ENCODE measurements around the gene PCDHB7.
"Not testable (repeated sequence)": the region's sequence is repeated elsewhere in the genome, so short reads cannot be mapped to it uniquely, and the experiment has no call there.

Gene PCDHB7

GRCh38 chr5:141172381-141173204 lies at the start of gene PCDHB7:
TSS of gene PCDHB7 (plus strand) at chr5:141172644. CDS start at chr5:141172836, 192 bp downstream.
- DNase-seq (ENCODE audit: low read depth in 2 of 2): no peak

DNA sequence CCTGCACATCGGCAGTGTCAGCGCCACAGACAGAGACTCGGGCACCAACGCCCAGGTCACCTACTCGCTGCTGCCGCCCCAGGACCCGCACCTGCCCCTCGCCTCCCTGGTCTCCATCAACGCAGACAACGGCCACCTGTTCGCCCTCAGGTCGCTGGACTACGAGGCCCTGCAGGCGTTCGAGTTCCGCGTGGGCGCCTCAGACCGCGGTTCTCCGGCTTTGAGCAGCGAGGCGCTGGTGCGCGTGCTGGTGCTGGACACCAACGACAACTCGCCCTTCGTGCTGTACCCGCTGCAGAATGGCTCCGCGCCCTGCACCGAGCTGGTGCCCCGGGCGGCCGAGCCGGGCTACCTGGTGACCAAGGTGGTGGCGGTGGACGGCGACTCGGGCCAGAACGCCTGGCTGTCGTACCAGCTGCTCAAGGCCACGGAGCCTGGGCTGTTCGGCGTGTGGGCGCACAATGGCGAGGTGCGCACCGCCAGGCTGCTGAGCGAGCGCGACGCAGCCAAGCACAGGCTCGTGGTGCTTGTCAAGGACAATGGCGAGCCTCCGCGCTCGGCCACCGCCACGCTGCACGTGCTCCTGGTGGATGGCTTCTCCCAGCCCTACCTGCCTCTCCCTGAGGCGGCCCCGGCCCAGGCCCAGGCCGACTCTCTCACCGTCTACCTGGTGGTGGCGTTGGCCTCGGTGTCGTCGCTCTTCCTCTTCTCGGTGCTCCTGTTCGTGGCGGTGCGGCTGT lies 48.9 kb upstream of the PCDHB7 start:
- not testable (repeated sequence) for DNase-seq (ENCODE audit: low read depth in 2 of 2)

DNA sequence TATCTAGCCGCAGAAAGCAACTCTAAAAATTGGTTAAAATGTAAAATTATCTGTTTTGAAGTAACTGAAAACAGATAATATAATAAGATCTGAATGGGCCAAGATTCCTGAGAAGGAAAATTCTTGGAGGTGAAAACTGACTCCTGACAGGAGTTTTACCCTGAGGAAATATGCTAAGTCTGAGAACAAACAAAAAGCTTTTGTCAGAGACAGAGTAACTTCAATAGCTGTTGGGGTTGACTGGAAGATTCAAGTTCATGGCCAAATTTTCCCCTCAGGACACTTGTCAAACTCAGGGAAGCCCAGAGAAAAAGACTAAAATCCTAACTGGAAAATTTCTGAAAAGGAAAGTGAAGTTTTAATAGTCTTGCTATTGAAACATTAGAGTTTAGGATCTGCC lies 45.1 kb upstream of the PCDHB7 start:
- DNase-seq (ENCODE audit: low read depth in 2 of 2): no peak

DNA sequence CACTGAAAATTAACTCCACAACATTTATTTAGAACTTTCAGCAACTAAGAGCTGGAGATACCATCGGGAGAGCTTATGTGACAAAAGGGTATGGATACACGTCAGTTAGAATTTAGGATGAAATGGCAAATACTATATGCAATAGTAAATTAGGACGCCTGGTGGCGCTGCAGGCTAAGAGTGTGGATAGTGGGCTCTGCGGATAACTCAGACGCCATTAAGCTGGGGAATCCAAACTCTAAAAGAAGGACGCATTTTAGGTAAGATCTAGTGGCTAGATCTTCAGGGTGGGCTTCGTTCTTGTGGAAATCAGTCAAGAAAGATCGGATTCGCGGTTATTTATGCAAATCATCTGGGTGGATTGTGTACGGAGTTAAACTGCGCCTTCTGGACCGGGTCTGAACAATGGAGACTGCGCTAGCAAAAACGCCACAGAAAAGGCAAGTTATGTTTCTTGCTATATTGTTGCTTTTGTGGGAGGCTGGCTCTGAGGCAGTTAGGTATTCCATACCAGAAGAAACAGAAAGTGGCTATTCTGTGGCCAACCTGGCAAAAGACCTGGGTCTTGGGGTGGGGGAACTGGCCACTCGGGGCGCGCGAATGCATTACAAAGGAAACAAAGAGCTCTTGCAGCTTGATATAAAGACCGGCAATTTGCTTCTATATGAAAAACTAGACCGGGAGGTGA lies 37.3 kb upstream of the PCDHB7 start, which contains the start of gene PCDHB5:
Gene PCDHB5, plus strand, starts transcription at position 177 of the 688 bp plus-strand sequence. Its CDS starts 229 bp downstream, at position 406.
- no peak for DNase-seq (ENCODE audit: low read depth in 2 of 2)

GRCh38 chr5:141135718-141136266 lies 36.7 kb upstream of the PCDHB7 start:
- DNase-seq (ENCODE audit: low read depth in 2 of 2): no peak

DNA sequence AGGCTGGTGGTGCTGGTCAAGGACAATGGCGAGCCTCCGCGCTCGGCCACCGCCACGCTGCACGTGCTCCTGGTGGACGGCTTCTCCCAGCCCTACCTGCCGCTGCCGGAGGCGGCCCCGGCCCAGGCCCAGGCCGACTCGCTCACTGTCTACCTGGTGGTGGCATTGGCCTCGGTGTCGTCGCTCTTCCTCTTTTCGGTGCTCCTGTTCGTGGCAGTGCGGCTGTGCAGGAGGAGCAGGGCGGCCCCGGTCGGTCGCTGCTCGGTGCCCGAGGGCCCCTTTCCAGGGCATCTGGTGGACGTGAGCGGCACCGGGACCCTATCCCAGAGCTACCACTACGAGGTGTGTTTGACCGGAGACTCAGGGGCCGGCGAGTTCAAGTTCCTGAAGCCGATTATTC lies 35.1 kb upstream of the PCDHB7 start:
- DNase-seq (ENCODE audit: low read depth in 2 of 2): not testable (repeated sequence)

GRCh38 chr5:141149812-141150211 lies 22.6 kb upstream of the PCDHB7 start, which contains the start of gene PCDHB6:
TSS of gene PCDHB6 (plus strand) at chr5:141150057. CDS start at chr5:141150258, 201 bp downstream.
- no peak for DNase-seq (ENCODE audit: low read depth in 2 of 2)

DNA sequence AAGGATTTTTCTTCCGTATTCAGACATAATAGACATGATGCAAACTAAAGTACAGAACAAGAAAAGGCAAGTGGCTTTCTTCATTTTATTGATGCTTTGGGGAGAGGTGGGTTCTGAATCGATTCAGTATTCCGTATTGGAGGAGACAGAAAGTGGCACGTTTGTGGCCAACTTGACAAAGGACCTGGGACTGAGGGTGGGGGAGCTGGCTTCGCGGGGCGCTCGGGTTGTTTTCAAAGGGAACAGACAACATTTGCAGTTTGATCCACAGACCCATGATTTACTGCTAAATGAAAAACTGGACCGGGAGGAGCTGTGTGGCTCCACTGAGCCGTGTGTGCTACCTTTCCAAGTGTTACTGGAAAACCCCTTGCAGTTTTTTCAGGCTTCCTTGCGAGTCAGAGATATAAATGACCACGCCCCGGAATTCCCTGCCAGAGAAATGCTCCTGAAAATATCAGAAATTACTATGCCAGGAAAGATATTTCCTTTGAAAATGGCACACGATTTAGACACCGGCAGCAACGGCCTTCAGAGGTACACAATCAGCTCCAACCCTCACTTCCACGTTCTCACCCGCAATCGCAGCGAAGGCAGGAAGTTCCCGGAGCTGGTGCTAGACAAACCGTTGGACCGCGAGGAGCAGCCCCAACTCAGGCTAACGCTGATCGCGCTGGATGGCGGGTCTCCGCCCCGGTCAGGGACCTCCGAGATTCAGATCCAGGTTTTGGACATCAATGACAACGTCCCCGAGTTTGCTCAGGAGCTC lies 22.0 kb upstream of the PCDHB7 start:
- no peak for DNase-seq (ENCODE audit: low read depth in 2 of 2)

DNA sequence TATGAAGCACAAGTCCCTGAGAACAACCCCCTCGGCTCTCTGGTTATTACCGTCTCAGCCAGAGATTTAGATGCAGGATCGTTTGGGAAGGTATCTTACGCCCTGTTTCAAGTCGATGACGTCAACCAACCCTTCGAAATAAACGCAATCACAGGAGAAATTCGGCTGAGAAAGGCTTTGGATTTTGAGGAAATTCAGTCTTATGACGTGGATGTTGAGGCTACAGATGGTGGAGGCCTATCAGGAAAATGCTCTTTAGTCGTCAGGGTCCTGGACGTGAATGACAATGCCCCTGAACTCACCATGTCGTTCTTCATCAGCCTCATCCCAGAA lies 21.5 kb upstream of the PCDHB7 start:
- no peak for DNase-seq (ENCODE audit: low read depth in 2 of 2)

DNA sequence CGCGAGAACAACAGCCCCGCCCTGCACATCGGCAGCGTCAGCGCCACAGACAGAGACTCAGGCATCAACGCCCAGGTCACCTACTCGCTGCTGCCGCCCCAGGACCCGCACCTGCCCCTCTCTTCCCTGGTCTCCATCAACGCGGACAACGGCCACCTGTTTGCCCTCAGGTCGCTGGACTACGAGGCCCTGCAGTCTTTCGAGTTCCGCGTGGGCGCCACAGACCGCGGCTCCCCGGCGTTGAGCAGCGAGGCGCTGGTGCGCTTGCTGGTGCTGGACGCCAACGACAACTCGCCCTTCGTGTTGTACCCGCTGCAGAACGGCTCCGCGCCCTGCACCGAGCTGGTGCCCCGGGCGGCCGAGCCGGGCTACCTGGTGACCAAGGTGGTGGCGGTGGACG lies 20.8 kb upstream of the PCDHB7 start:
- DNase-seq (ENCODE audit: low read depth in 2 of 2): not testable (repeated sequence)

- not testable (repeated sequence) for DNase-seq (ENCODE audit: low read depth in 2 of 2)
Observed at GRCh38 chr5:141152096-141152495, 20.3 kb upstream of the PCDHB7 start.

DNA sequence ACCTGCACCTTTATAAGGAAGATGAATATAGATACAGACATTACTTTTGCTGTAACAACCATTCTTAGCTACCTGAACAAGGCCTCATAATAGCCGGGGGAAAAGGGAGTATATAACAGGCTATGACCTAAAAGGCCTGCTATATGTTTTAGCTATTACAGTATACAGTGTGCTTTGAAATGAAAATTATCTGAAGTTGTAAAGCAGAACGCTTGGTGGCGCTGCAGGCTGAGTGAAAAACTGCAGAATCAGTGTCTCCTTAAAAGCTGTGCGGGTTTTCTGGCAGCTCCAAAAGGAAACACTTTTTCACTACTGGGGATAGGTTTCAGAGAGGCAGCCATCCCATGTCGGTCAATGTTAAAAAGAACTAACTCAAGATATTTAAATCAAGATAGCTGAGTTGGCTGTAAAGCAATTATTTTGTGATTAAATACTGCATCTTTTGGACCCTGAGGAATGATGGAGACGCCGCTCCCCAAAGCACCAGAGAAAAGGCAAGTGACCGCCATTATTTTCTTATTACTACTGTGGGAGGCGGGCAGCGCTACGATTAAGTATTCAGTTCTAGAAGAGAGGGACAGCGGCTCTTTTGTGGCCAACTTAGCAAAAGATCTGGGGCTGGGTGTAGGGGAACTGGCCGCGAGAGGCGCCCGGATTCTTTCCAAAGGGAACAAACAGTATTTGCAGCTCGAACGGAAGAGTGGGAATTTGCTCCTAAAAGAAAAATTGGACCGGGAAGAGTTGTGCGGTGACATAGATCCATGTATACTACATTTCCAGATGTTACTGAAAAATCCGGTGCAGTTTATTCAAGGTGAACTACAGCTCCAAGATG lies 16.7 kb upstream of the PCDHB7 start:
- no peak for DNase-seq (ENCODE audit: low read depth in 2 of 2)

DNA sequence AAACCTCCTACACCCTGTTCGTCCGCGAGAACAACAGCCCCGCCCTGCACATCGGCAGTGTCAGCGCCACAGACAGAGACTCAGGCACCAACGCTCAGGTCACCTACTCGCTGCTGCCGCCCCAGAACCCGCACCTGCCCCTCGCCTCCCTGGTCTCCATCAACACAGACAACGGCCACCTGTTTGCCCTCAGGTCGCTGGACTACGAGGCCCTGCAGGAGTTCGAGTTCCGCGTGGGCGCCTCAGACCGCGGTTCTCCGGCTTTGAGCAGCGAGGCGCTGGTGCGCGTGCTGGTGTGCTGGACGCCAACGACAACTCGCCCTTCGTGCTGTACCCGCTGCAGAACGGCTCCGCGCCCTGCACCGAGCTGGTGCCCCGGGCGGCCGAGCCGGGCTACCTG lies 15.1 kb upstream of the PCDHB7 start:
- not testable (repeated sequence) for DNase-seq (ENCODE audit: low read depth in 2 of 2)

DNA sequence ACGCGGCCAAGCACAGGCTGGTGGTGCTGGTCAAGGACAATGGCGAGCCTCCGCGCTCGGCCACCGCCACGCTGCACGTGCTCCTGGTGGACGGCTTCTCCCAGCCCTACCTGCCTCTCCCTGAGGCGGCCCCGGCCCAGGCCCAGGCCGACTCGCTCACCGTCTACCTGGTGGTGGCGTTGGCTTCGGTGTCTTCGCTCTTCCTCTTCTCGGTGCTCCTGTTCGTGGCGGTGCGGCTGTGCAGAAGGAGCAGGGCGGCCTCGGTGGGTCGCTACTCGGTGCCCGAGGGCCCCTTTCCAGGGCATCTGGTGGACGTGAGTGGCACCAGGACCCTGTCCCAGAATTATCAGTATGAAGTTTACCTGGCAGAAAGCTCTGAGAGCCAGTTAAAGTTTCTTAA lies 14.5 kb upstream of the PCDHB7 start:
- not testable (repeated sequence) for DNase-seq (ENCODE audit: low read depth in 2 of 2)

DNA sequence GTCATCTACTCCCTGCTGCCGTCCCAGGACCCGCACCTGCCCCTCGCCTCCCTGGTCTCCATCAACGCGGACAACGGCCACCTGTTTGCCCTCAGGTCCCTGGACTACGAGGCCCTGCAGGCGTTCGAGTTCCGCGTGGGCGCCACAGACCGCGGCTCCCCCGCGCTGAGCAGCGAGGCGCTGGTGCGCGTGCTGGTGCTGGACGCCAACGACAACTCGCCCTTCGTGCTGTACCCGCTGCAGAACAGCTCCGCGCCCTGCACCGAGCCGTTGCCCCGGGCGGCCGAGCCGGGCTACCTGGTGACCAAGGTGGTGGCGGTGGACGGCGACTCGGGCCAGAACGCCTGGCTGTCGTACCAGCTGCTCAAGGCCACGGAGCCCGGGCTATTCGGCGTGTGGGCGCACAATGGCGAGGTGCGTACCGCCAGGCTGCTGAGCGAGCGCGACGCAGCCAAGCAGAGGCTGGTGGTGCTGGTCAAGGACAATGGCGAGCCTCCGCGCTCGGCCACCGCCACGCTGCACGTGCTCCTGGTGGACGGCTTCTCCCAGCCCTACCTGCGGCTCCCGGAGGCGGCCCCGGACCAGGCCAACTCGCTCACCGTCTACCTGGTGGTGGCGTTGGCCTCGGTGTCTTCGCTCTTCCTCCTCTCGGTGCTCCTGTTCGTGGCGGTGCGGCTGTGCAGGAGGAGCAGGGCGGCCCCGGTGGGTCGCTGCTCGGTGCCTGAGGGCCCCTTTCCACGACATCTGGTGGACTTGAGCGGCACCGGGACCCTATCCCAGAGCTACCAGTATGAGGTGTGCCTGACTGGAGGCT lies 2.1 kb downstream of the PCDHB7 start:
- not testable (repeated sequence) for DNase-seq (ENCODE audit: low read depth in 2 of 2)

DNA sequence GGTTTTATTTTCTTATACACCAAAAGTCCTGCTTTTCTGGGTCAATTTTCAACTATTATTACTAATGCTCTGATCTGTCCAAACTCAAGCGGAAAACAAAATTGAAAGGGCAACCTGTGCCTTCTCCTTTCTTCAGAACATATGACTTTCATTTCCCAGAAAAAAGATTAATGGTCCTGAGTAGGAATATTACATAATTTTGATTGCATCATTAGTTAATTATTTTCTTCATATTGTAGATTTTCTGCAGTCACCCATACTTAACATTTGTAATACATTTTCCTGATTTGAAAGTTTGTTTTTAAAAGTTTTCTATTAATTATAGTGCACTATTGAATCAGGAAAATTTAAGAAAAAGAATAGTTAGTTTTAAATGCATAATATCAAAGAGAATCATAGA lies 3.5 kb downstream of the PCDHB7 start:
- DNase-seq (ENCODE audit: low read depth in 2 of 2): no peak

DNA sequence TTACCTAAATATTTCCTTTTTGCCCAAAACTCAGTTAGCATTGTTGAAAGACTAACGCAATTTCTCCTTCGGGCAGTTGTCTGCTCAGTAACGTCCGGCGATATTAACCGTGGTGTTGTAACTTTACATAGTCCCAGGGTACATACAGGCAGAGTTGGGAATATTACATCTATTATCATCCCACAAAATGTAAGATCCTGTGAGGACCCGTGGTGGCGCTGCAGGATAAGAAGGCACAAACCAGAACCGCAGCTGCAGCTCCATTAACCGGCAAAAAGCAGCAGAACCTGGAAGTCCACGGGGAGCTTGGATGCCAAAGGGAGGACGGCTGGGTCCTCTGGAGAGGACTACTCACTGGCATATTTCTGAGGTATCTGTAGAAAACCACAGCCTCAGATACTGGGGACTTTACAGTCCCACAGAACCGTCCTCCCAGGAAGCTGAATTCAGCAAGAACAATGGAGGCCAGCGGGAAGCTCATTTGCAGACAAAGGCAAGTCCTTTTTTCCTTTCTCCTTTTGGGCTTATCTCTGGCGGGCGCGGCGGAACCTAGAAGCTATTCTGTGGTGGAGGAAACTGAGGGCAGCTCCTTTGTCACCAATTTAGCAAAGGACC lies 5.2 kb downstream of the PCDHB7 start, which contains the start of gene PCDHB8:
Gene PCDHB8, plus strand, starts transcription at position 214 of the 615 bp plus-strand sequence. Its CDS starts 245 bp downstream, at position 459.
- not testable (repeated sequence) for DNase-seq (ENCODE audit: low read depth in 2 of 2)

GRCh38 chr5:141179371-141179770 lies 6.9 kb downstream of the PCDHB7 start:
- DNase-seq (ENCODE audit: low read depth in 2 of 2): not testable (repeated sequence)

DNA sequence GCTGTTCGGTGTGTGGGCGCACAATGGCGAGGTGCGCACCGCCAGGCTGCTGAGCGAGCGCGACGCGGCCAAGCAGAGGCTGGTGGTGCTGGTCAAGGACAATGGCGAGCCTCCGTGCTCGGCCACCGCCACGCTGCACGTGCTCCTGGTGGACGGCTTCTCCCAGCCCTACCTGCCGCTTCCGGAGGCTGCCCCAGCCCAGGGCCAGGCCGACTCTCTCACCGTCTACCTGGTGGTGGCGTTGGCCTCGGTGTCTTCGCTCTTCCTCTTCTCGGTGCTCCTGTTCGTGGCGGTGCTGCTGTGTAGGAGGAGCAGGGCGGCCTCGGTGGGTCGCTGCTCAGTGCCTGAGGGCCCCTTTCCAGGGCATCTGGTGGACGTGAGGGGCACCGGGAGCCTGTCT lies 7.4 kb downstream of the PCDHB7 start:
- DNase-seq (ENCODE audit: low read depth in 2 of 2): not testable (repeated sequence)

Data from stimulated activated CD4-positive, alpha-beta T cell treated with anti-CD3 and anti-CD28 coated beads, Interleukin-4, amount 100 ng/mL, for 48 hours (primary cell).